GM12891 (cell line): ENCODE measurements around the gene GID4.

Experiments used
- POLR2A ChIP-seq: IDR thresholded peaks from 2 replicates; pipeline ENCODE4 v1.6.1; 2011; ENCODE audit warnings: low read depth, low read length, control low read depth
- TAF1 ChIP-seq: IDR thresholded peaks from 2 replicates; pipeline ENCODE4 v1.6.1; 2011; ENCODE audit warnings: low read depth, low read length, control low read depth

DNA sequence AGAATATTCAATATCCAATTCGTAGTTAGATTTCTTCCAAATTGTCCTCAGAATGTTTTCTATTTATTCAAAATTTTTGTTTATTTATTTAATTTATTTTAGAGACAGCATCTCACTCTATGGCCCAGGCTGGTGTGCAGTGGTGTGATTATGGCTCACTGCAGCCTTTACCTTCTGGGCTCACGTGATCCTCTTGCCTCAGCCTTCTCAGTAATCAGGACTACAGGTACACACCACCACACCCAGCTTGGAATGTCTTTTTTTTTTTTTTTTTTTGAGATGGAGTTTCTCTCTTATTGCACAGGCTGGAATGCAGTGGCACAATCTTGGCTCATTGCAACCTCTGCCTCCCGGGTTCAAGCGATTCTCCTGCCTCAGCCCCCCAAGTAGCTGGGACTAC is 45.0 kb downstream of the GID4 start:
- TF ChIP-seq TAF1 (no peak), POLR2A (no peak)
